Osteocyte (in vitro differentiated cells): ENCODE measurements around the gene CLIP1. TPM values are rescaled to one million over a fixed set of nuclear protein-coding genes. Genes with fewer than 3 reads are reported as not detected.
"Not testable (repeated sequence)": the region's sequence is repeated elsewhere in the genome, so short reads cannot be mapped to it uniquely, and the experiment has no call there.

ENCODE experiments used
- DNase-seq: peaks from one replicate; pipeline ENCODE4 v3.0.0; 2021; ENCODE audit warnings: mixed read lengths; ENCODE audit not compliant: unreplicated experiment; ENCODE audit errors: extremely low spot score
- H3K27ac Mint-ChIP-seq: one replicate; pipeline ENCODE4 v1.8.0; 2021; ENCODE audit warnings: mild to moderate bottlenecking, mixed read lengths; ENCODE audit not compliant: unreplicated experiment
- H3K27me3 Mint-ChIP-seq: one replicate; pipeline ENCODE4 v1.8.0; 2021; ENCODE audit warnings: mixed read lengths; ENCODE audit not compliant: unreplicated experiment
- H3K36me3 Mint-ChIP-seq: one replicate; pipeline ENCODE4 v1.8.0; 2021; ENCODE audit warnings: mixed read lengths; ENCODE audit not compliant: unreplicated experiment
- H3K4me1 Mint-ChIP-seq: one replicate; pipeline ENCODE4 v1.8.0; 2021; ENCODE audit warnings: mixed read lengths; ENCODE audit not compliant: unreplicated experiment
- H3K4me3 Mint-ChIP-seq: one replicate; pipeline ENCODE4 v1.8.0; 2021; ENCODE audit warnings: mild to moderate bottlenecking, moderate library complexity, mixed read lengths; ENCODE audit not compliant: unreplicated experiment
- H3K9me3 Mint-ChIP-seq: one replicate; pipeline ENCODE4 v1.8.0; 2021; ENCODE audit warnings: mixed read lengths; ENCODE audit not compliant: unreplicated experiment
- total RNA-seq: library from RNA; stranded (reverse); gene quantifications from 2 replicates; pipeline ENCODE4 v1.2.1, GENCODE V29; 2021
- TF ChIP-seq, protein P1 (sequence below): fragments of 200-600 bp; sonication (generic); IDR thresholded peaks from 2 replicates; pipeline ENCODE4 v1.5.0; 2021; ENCODE audit warnings: antibody characterized with exemption, mild to moderate bottlenecking, moderate library complexity

CLIP1 gene
- total RNA-seq, 1 donor from 2014 or later, result 100.0 TPM

DNA sequence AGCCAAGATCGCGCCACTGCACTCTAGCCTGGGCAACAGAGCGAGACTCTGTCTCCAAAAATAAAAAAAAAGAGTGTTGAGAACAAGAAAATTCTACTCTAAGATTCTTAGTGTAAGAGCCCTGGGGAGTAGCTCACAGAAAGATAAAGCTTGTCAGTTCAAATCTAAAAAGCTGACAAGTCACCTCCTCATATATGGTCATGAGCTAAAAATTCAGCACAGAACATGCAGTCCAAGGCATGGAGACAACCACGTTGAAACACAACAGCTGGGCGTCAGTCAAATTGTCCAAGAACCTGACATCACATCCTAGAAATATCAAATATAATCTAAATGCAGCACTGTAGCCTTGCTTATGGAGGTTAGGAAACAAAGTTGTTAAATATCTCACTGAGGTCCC lies 47.8 kb downstream of the CLIP1 start:
- DNase-seq, result no peak
- Mint-ChIP-seq H3K36me3 (peaks cover 36% of the 10 kb centered on the region), H3K4me3 (no peak overlapping the region), H3K27me3 (no peaks in the 10 kb centered on the region), H3K4me1 (peaks cover 4% of the 10 kb centered on the region), H3K9me3 (no peaks in the 10 kb centered on the region), H3K27ac (no peak overlapping the region)
- TF ChIP-seq, protein P1, sequence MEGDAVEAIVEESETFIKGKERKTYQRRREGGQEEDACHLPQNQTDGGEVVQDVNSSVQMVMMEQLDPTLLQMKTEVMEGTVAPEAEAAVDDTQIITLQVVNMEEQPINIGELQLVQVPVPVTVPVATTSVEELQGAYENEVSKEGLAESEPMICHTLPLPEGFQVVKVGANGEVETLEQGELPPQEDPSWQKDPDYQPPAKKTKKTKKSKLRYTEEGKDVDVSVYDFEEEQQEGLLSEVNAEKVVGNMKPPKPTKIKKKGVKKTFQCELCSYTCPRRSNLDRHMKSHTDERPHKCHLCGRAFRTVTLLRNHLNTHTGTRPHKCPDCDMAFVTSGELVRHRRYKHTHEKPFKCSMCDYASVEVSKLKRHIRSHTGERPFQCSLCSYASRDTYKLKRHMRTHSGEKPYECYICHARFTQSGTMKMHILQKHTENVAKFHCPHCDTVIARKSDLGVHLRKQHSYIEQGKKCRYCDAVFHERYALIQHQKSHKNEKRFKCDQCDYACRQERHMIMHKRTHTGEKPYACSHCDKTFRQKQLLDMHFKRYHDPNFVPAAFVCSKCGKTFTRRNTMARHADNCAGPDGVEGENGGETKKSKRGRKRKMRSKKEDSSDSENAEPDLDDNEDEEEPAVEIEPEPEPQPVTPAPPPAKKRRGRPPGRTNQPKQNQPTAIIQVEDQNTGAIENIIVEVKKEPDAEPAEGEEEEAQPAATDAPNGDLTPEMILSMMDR, result no peak

- H3K27ac Mint-ChIP-seq, result no peak overlapping the region
- TF ChIP-seq, protein P1, result no peak
- no peaks in the 10 kb centered on the region for H3K27me3 Mint-ChIP-seq
- no peak for DNase-seq
- H3K4me1 Mint-ChIP-seq, result peaks cover 35% of the 10 kb centered on the region
- H3K36me3 Mint-ChIP-seq, result peaks cover 32% of the 10 kb centered on the region
- no peak overlapping the region for H3K4me3 Mint-ChIP-seq
- H3K9me3 Mint-ChIP-seq, result no peaks in the 10 kb centered on the region
These were observed 50.9 kb downstream of the CLIP1 start for GRCh38 chr12:122371475-122372045.

GRCh38 chr12:122368361-122369073 lies 54.0 kb downstream of the CLIP1 start:
- Mint-ChIP-seq H3K4me1 (peaks cover 48% of the 10 kb centered on the region), H3K27me3 (no peaks in the 10 kb centered on the region), H3K27ac (peak overlapping the region; percentile 91), H3K36me3 (peaks cover 32% of the 10 kb centered on the region), H3K9me3 (no peaks in the 10 kb centered on the region), H3K4me3 (no peak overlapping the region)
- DNase-seq, result no peak
- TF ChIP-seq, protein P1, result no peak

- H3K27me3 Mint-ChIP-seq, result not testable (repeated sequence)
These were observed 54.8 kb downstream of the CLIP1 start for GRCh38 chr12:122367632-122368031.

GRCh38 chr12:122366685-122367475 lies 55.6 kb downstream of the CLIP1 start:
- H3K4me1 Mint-ChIP-seq, result peaks cover 48% of the 10 kb centered on the region
- H3K27me3 Mint-ChIP-seq, result no peaks in the 10 kb centered on the region
- H3K36me3 Mint-ChIP-seq, result peaks cover 31% of the 10 kb centered on the region
- no peaks in the 10 kb centered on the region for H3K9me3 Mint-ChIP-seq
- peak overlapping the region; percentile 91 for H3K27ac Mint-ChIP-seq
- peak overlapping the region; percentile 7 for H3K4me3 Mint-ChIP-seq
- no peak for DNase-seq
- TF ChIP-seq, protein P1, result no peak

More at GRCh38 chr12:122367632-122368031, 54.8 kb downstream of the CLIP1 start:
- H3K4me1 Mint-ChIP-seq, result peaks cover 48% of the 10 kb centered on the region
- not testable (repeated sequence) for DNase-seq, H3K4me3 Mint-ChIP-seq, H3K9me3 Mint-ChIP-seq
- peak overlapping the region; percentile 91 for H3K27ac Mint-ChIP-seq
- peaks cover 34% of the 10 kb centered on the region for H3K36me3 Mint-ChIP-seq

DNA sequence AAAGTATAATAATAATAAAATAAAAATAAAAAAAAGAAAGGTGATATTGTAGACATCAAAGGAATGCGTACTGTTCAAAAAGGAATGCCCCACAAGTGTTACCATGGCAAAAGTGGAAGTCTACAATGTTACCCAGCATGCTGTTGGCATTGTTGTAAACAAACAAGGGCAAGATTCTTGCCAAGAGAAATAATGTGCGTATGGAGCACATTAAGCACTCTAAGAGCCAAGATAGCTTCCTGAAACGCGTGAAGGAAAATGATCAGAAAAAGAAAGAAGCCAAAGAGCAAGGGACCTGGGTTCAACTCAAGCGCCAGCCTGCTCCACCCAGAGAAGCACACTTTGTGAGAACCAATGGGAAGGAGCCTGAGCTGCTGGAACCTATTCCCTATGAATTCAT lies 57.2 kb downstream of the CLIP1 start:
- Mint-ChIP-seq H3K27ac (peak overlapping the region; percentile 91), H3K4me1 (peaks cover 44% of the 10 kb centered on the region), H3K36me3 (peaks cover 32% of the 10 kb centered on the region)
- DNase-seq, H3K27me3 Mint-ChIP-seq, H3K4me3 Mint-ChIP-seq, H3K9me3 Mint-ChIP-seq: not testable (repeated sequence)
